Activated B cell treated with CpG ODN at 0.5 μM for 24 hours (primary cell): ENCODE measurements around the gene MAN2A1. TPM values are rescaled to one million over a fixed set of nuclear protein-coding genes. Genes with fewer than 3 reads are reported as not detected.
"Not testable (repeated sequence)": the region's sequence is repeated elsewhere in the genome, so short reads cannot be mapped to it uniquely, and the experiment has no call there.

Source experiments
- ATAC-seq: fragments of 200-7000 bp; cut with Tn5 transposase; one replicate; pipeline ENCODE4 v1.10.0; 2021; ENCODE audit warnings: low read depth, mild to moderate bottlenecking, moderate library complexity
- CTCF ChIA-PET: fragments of 350-600 bp; sonication (Branson Sonifier 250); formaldehyde crosslinking; loops from one replicate; lab custom pipeline; 2021; ENCODE audit warnings: antibody characterized with exemption; lab: Charles Lee
- POLR2A ChIA-PET: fragments of 350-600 bp; sonication (Branson Sonifier 250); formaldehyde crosslinking; loops from one replicate; lab custom pipeline; 2021; ENCODE audit warnings: antibody characterized with exemption; lab: Charles Lee
- DNase-seq: peaks from one replicate; pipeline ENCODE4 v3.0.0; 2022
- H3K27ac Mint-ChIP-seq: one replicate; pipeline ENCODE4 v1.8.0; 2020; ENCODE audit warnings: mixed read lengths
- H3K27me3 Mint-ChIP-seq: one replicate; pipeline ENCODE4 v1.8.0; 2021; ENCODE audit warnings: mixed read lengths
- H3K36me3 Mint-ChIP-seq: one replicate; pipeline ENCODE4 v1.8.0; 2021; ENCODE audit warnings: low read depth, mixed read lengths
- H3K4me1 Mint-ChIP-seq: one replicate; pipeline ENCODE4 v1.8.0; 2021; ENCODE audit warnings: mixed read lengths
- H3K4me3 Mint-ChIP-seq: one replicate; pipeline ENCODE4 v1.8.0; 2020; ENCODE audit warnings: mild to moderate bottlenecking, mixed read lengths
- H3K9me3 Mint-ChIP-seq: one replicate; pipeline ENCODE4 v1.8.0; 2020; ENCODE audit warnings: mixed read lengths
- CTCF ChIP-seq: fragments of 200-600 bp; IDR thresholded peaks from one replicate; pipeline ENCODE4 v1.8.0; 2022; ENCODE audit warnings: antibody characterized with exemption, mild to moderate bottlenecking
- intact Hi-C: fragments of 100-400 bp; cut with micrococcal nuclease; formaldehyde crosslinking; loops from one replicate; pipeline ENCODE4 v1.15.1; 2024
- total RNA-seq: library from RNA; stranded (reverse); gene quantifications from 2 replicates; pipeline ENCODE4 v1.2.3, GENCODE V29; 2022

The MAN2A1 gene
- total RNA-seq, 1 donor from 2014 or later, result 48.6 TPM

- no peak overlapping the region for H3K27ac Mint-ChIP-seq
- no peak overlapping the region for H3K4me3 Mint-ChIP-seq
- no peaks in the 10 kb centered on the region for H3K27me3 Mint-ChIP-seq
- no peak for ATAC-seq
- intact Hi-C loops, result no loop called here
- no peak for DNase-seq
- CTCF ChIA-PET, result no interaction called here
- no peaks in the 10 kb centered on the region for H3K4me1 Mint-ChIP-seq
- no peaks in the 10 kb centered on the region for H3K9me3 Mint-ChIP-seq
- TF ChIP-seq CTCF, result no peak
- POLR2A ChIA-PET, result no interaction called here
- peaks cover 74% of the 10 kb centered on the region for H3K36me3 Mint-ChIP-seq
Observed at GRCh38 chr5:109825450-109825849, 135.7 kb downstream of the MAN2A1 start.

- Mint-ChIP-seq H3K36me3 (peaks cover 74% of the 10 kb centered on the region), H3K4me1 (no peaks in the 10 kb centered on the region), H3K27ac (no peak overlapping the region), H3K9me3 (no peaks in the 10 kb centered on the region), H3K4me3 (no peak overlapping the region), H3K27me3 (no peaks in the 10 kb centered on the region)
- DNase-seq (no peak), ATAC-seq (no peak)
- ChIA-PET CTCF (no interaction called here), POLR2A (no interaction called here)
- intact Hi-C loops, result no loop called here
- TF ChIP-seq CTCF, result no peak
Observed at GRCh38 chr5:109826426-109826825, 136.7 kb downstream of the MAN2A1 start.

GRCh38 chr5:109829331-109829730 is 139.6 kb downstream of the MAN2A1 start:
- Mint-ChIP-seq H3K36me3 (peaks cover 62% of the 10 kb centered on the region), H3K4me1 (no peaks in the 10 kb centered on the region), H3K27ac (no peak overlapping the region), H3K4me3 (no peak overlapping the region), H3K27me3 (no peaks in the 10 kb centered on the region), H3K9me3 (no peaks in the 10 kb centered on the region)
- ATAC-seq (no peak), DNase-seq (no peak)
- ChIA-PET CTCF (no interaction called here), POLR2A (no interaction called here)
- no peak for TF ChIP-seq CTCF
- intact Hi-C loops, result no loop called here

- intact Hi-C loops, result no loop called here
- Mint-ChIP-seq H3K9me3 (no peaks in the 10 kb centered on the region), H3K4me1 (no peaks in the 10 kb centered on the region), H3K27ac (no peak overlapping the region), H3K36me3 (peaks cover 55% of the 10 kb centered on the region), H3K27me3 (no peaks in the 10 kb centered on the region), H3K4me3 (no peak overlapping the region)
- POLR2A ChIA-PET, result no interaction called here
- TF ChIP-seq CTCF, result no peak
- DNase-seq (no peak), ATAC-seq (no peak)
- CTCF ChIA-PET, result no interaction called here
Observed at GRCh38 chr5:109830955-109831502, 141.3 kb downstream of the MAN2A1 start.

GRCh38 chr5:109832207-109833188 is 142.8 kb downstream of the MAN2A1 start:
- H3K27ac Mint-ChIP-seq, H3K9me3 Mint-ChIP-seq, POLR2A ChIA-PET, CTCF ChIA-PET, intact Hi-C loops, H3K4me3 Mint-ChIP-seq, ATAC-seq, DNase-seq, H3K4me1 Mint-ChIP-seq, H3K27me3 Mint-ChIP-seq: not testable (repeated sequence)
- peaks cover 55% of the 10 kb centered on the region for H3K36me3 Mint-ChIP-seq
